Naive B cell (primary cell): ENCODE data around the gene ANXA10. TPM values are rescaled to one million over a fixed set of nuclear protein-coding genes. Genes with fewer than 3 reads are reported as not detected.
A peak's percentile ranks its signal among the peaks of the same experiment; 100 is the strongest.

Source experiments
- ATAC-seq, 2 donors: fragments of 150-1000 bp; cut with Tn5 transposase; 2 replicates each; pipeline ENCODE4 v1.10.0; 2021; ENCODE audit warnings: low read depth in 2 of 2, mild to moderate bottlenecking in 2 of 2, moderate library complexity in 2 of 2
- DNase-seq: peaks from one replicate; pipeline ENCODE4 v3.0.0; 2022
- H3K27ac Mint-ChIP-seq, 6 donors: one replicate each; pipeline ENCODE4 v1.8.0; 2020 to 2022; ENCODE audit warnings: mild to moderate bottlenecking in 6 of 6, mixed read lengths in 6 of 6, moderate library complexity in 5 of 6, inconsistent platforms in 2 of 6
- H3K27me3 Mint-ChIP-seq, 3 donors: one replicate each; pipeline ENCODE4 v1.8.0; 2021 to 2022; ENCODE audit warnings: mixed read lengths in 3 of 3, mild to moderate bottlenecking in 1 of 3
- H3K36me3 Mint-ChIP-seq, 2 donors: one replicate each; pipeline ENCODE4 v1.8.0; 2020 to 2022; ENCODE audit warnings: mixed read lengths in 2 of 2, inconsistent platforms in 1 of 2, mild to moderate bottlenecking in 1 of 2
- H3K4me1 Mint-ChIP-seq, 3 donors: one replicate each; pipeline ENCODE4 v1.8.0; 2020 to 2022; ENCODE audit warnings: mixed read lengths in 3 of 3, inconsistent platforms in 1 of 3, mild to moderate bottlenecking in 1 of 3, moderate library complexity in 1 of 3
- H3K4me3 Mint-ChIP-seq, 8 donors: one replicate each; pipeline ENCODE4 v1.8.0; 2020 to 2022; ENCODE audit warnings: mild to moderate bottlenecking in 8 of 8, mixed read lengths in 8 of 8, moderate library complexity in 8 of 8, inconsistent platforms in 2 of 8
- H3K9me3 Mint-ChIP-seq, 7 donors: one replicate each; pipeline ENCODE4 v1.8.0; 2020 to 2022; ENCODE audit warnings: mixed read lengths in 7 of 7, mild to moderate bottlenecking in 5 of 7, inconsistent platforms in 2 of 7, moderate library complexity in 1 of 7
- polyA plus RNA-seq, 6 donors: library from polyadenylated mRNA; unstranded; fragments of 300-500 nt; fragmentation: Illumina TruSeq; gene quantifications; one replicate each; pipeline ENCODE4 v1.2.3, GENCODE V29; 2021; ENCODE audit warnings: low read depth in 6 of 6

The ANXA10 gene
- polyA plus RNA-seq, 6 donors from 2014 or later, result not detected

GRCh38 chr4:168152837-168153500 is 60.6 kb downstream of the ANXA10 start:
- H3K27me3 Mint-ChIP-seq, result no peaks in the 10 kb centered on the region
- H3K36me3 Mint-ChIP-seq, result no peaks in the 10 kb centered on the region
- H3K27ac Mint-ChIP-seq, result peak overlapping the region in 1 of 6 donors; percentile 86
- H3K9me3 Mint-ChIP-seq, result no peaks in the 10 kb centered on the region
- peaks cover 0 to 5% (median 5%) of the 10 kb centered on the region in 3 donors for H3K4me1 Mint-ChIP-seq
- ATAC-seq (no peak), DNase-seq (no peak)
- peak overlapping the region in 5 of 8 donors; percentile 16 to 47 (median 37) for H3K4me3 Mint-ChIP-seq

DNA sequence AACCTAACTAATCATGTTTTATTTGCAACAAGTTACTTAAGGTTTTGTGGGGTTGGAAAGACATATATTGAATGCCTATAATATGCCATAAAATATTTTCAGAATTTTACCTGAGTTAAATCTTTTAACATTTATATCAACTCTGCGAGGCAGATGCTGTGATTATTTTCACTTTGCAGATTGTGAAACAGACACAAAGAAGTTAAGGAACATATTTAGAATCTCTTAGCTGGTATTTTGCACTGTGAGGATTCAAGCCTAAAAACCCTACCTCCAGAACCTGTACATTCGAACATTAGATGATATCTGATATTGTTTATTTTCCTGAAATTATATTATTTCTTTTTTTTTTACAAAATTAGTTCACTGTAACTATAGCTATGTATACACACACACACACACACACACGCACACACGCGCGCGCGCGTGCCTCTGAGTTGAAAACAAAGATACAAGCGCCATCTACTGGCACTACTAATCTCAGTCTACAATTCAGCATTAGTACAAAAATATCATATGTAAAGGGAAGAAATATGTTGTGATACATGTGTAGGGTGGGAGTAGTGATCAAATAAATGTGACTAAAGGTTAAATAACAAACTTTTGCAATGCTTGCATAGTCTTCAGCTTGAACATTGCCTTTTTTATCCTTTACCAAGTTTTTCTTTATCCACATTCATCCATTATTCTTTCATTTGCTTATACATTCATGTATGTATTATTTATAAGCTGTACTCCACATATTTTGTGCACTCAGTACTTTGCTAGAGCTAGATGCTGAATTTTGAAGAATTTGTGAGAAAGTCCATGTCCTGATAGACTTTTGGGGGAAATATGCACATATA is 61.5 kb downstream of the ANXA10 start:
- H3K9me3 Mint-ChIP-seq, result peaks cover 0 to 2% (median 0%) of the 10 kb centered on the region in 7 donors
- peaks cover 0 to 5% (median 5%) of the 10 kb centered on the region in 3 donors for H3K4me1 Mint-ChIP-seq

DNA sequence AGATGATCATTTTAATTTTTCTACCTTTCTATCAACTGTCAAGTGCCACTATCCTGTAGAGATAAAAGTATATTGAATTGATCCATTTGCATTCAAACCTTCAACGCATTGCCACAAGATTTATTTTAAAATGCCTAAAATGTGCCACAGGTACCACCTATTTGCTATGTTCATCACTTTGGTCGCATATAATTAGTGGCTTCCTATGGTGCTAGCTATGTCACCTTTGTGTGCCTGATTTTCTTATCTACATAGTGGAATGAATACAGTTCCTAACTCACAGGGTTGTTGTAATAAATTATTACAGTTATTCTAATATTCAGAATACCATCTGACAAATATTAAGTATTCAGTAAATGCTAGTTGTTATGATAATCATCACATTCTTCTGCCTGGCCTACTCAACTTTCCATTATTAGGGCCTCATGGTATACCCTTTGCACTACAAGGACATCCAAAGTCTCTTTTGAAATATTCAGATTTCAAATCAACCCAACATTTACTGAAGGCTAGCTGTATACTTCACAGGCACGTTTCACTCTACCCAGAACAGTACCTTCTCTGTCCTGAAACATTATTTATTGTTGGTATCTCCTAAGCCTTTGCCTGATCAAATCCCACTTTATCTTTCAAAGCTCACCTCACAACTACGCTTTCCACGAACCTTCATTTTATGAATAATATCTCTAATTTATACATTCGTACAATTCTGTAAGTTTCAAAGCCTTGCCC is 62.4 kb downstream of the ANXA10 start:
- Mint-ChIP-seq H3K27ac (no peak overlapping the region), H3K4me1 (peaks cover 0 to 5% (median 5%) of the 10 kb centered on the region in 3 donors), H3K4me3 (no peak overlapping the region), H3K9me3 (peaks cover 0 to 9% (median 2%) of the 10 kb centered on the region in 7 donors), H3K27me3 (no peaks in the 10 kb centered on the region), H3K36me3 (no peaks in the 10 kb centered on the region)
- no peak for DNase-seq
- no peak for ATAC-seq

More for the DNA sequence above, 61.5 kb downstream of the ANXA10 start:
- no peak overlapping the region for H3K27ac Mint-ChIP-seq
- ATAC-seq, result peak; percentile 53 to 67
- peak overlapping the region in 2 of 8 donors; percentile 16 to 41 for H3K4me3 Mint-ChIP-seq
- H3K27me3 Mint-ChIP-seq, result no peaks in the 10 kb centered on the region
- peak; percentile 24 for DNase-seq
- no peaks in the 10 kb centered on the region for H3K36me3 Mint-ChIP-seq

DNA sequence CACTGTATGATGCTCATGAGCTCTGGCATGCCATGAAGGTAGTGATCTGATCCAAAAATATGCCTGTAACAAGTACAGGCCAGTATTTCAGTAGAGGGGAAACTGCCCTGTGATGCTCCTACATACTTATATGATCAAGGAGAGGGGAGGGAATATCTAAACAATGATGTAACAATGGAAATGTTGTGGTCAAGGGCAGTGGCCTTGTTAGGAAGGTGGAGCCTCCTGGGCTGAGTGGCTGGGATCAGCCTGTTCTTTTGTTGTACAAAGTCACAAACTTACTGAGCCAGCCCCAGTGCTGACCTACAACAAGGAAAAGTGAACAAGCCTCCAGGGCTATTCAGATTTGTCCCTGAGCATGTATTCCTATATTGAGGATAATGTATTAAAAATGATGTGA is 70.3 kb downstream of the ANXA10 start:
- Mint-ChIP-seq H3K9me3 (peaks cover 0 to 29% (median 10%) of the 10 kb centered on the region in 7 donors), H3K4me3 (no peak overlapping the region), H3K4me1 (no peaks in the 10 kb centered on the region), H3K27me3 (peaks cover 0 to 17% (median 3%) of the 10 kb centered on the region in 3 donors), H3K36me3 (no peaks in the 10 kb centered on the region), H3K27ac (no peak overlapping the region)
- no peak for DNase-seq
- ATAC-seq, result no peak

DNA sequence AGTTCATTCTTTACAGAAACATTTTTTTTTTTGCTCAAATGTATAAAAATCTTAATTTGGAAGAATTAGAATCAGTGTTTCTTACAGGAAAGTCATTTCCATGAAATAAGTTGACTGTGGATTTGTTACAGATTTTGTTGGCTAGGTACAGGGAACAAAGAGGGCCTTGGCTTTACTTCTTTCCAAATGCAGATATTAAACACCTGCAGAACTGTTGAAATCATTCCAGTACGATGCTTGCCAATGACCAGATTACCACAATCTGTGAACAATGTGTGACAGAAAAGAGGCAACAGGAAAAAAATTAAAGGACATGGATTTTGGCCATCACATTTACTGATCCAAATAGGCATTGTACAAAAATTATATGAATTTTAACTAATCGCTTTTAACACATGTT is 70.8 kb downstream of the ANXA10 start:
- H3K36me3 Mint-ChIP-seq, result no peaks in the 10 kb centered on the region
- H3K4me3 Mint-ChIP-seq, result no peak overlapping the region
- DNase-seq, result no peak
- no peak overlapping the region for H3K27ac Mint-ChIP-seq
- peaks cover 0 to 29% (median 10%) of the 10 kb centered on the region in 7 donors for H3K9me3 Mint-ChIP-seq
- ATAC-seq, result no peak
- peaks cover 0 to 17% (median 3%) of the 10 kb centered on the region in 3 donors for H3K27me3 Mint-ChIP-seq
- no peaks in the 10 kb centered on the region for H3K4me1 Mint-ChIP-seq

GRCh38 chr4:168164045-168164444 is 71.7 kb downstream of the ANXA10 start:
- ATAC-seq (no peak), DNase-seq (no peak)
- no peak overlapping the region for H3K27ac Mint-ChIP-seq
- peaks cover 0 to 24% (median 9%) of the 10 kb centered on the region in 7 donors for H3K9me3 Mint-ChIP-seq
- peaks cover 0 to 17% (median 3%) of the 10 kb centered on the region in 3 donors for H3K27me3 Mint-ChIP-seq
- H3K4me3 Mint-ChIP-seq, result no peak overlapping the region
- H3K36me3 Mint-ChIP-seq, result no peaks in the 10 kb centered on the region
- H3K4me1 Mint-ChIP-seq, result no peaks in the 10 kb centered on the region

DNA sequence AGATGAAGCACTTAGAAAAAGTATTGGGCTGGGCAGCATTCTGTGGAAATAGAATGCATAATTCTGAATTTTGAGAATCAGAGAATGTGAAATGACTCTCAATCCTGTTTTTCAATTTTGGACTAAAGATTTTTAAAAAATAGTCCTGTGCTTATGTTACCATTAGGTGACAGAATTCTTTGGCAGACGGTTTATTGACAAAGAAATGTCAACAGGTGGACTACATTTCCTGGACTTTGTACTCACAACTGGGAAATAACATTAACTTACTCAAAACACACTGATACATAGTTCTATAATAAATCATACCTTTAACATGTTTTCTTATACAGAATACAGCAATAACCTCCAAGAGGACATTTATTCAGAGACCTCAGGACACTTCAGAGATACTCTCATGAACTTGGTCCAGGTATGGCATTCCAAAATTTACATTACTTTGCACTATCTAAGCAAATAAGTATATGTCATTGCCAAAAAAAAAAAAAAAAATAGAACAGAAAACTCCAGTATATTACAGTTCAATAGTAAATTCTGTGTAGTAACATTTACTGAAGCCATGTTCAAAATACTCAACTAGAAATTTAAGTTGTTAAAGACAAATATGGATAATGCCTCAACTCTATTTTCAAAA is 72.7 kb downstream of the ANXA10 start:
- Mint-ChIP-seq H3K27me3 (peaks cover 0 to 16% (median 3%) of the 10 kb centered on the region in 3 donors), H3K36me3 (no peaks in the 10 kb centered on the region), H3K27ac (no peak overlapping the region), H3K4me3 (no peak overlapping the region), H3K9me3 (peaks cover 0 to 18% (median 7%) of the 10 kb centered on the region in 7 donors), H3K4me1 (no peaks in the 10 kb centered on the region)
- DNase-seq, result no peak
- ATAC-seq, result no peak

- DNase-seq, result no peak
- H3K4me1 Mint-ChIP-seq, result no peaks in the 10 kb centered on the region
- H3K9me3 Mint-ChIP-seq, result no peaks in the 10 kb centered on the region
- H3K27ac Mint-ChIP-seq, result no peak overlapping the region
- ATAC-seq, result no peak
- H3K36me3 Mint-ChIP-seq, result no peaks in the 10 kb centered on the region
- peaks cover 0 to 3% (median 0%) of the 10 kb centered on the region in 3 donors for H3K27me3 Mint-ChIP-seq
- no peak overlapping the region for H3K4me3 Mint-ChIP-seq
These were observed 75.5 kb downstream of the ANXA10 start for GRCh38 chr4:168167714-168168284.

DNA sequence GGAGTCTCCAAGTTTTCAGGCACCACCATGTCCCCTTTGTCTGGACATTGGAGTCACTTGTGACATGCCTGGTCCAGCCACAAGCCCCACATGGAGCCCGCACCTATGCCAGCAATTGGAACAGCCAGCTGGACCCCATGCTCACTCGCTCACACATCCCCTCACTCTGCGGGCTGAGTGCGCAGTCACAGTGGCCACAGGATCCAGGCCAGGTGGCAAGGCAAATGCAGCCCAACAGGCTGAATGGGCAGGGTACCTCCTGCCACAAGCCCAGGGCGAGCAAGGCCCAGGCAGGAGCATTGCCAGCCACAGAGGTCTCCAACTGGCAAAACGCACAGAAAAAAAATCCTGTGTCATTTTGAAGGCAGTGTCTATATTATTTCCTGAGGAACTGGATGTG is 82.0 kb downstream of the ANXA10 start:
- no peaks in the 10 kb centered on the region for H3K36me3 Mint-ChIP-seq
- no peak overlapping the region for H3K27ac Mint-ChIP-seq
- H3K4me3 Mint-ChIP-seq, result no peak overlapping the region
- no peaks in the 10 kb centered on the region for H3K9me3 Mint-ChIP-seq
- H3K27me3 Mint-ChIP-seq, result no peaks in the 10 kb centered on the region
- DNase-seq (no peak), ATAC-seq (no peak)
- H3K4me1 Mint-ChIP-seq, result no peaks in the 10 kb centered on the region

GRCh38 chr4:168177546-168178149 is 85.3 kb downstream of the ANXA10 start:
- DNase-seq (no peak), ATAC-seq (no peak)
- H3K36me3 Mint-ChIP-seq, result no peaks in the 10 kb centered on the region
- H3K27me3 Mint-ChIP-seq, result no peaks in the 10 kb centered on the region
- H3K4me3 Mint-ChIP-seq, result no peak overlapping the region
- H3K9me3 Mint-ChIP-seq, result no peaks in the 10 kb centered on the region
- no peaks in the 10 kb centered on the region for H3K4me1 Mint-ChIP-seq
- peak overlapping the region in 1 of 6 donors; percentile 31 for H3K27ac Mint-ChIP-seq

DNA sequence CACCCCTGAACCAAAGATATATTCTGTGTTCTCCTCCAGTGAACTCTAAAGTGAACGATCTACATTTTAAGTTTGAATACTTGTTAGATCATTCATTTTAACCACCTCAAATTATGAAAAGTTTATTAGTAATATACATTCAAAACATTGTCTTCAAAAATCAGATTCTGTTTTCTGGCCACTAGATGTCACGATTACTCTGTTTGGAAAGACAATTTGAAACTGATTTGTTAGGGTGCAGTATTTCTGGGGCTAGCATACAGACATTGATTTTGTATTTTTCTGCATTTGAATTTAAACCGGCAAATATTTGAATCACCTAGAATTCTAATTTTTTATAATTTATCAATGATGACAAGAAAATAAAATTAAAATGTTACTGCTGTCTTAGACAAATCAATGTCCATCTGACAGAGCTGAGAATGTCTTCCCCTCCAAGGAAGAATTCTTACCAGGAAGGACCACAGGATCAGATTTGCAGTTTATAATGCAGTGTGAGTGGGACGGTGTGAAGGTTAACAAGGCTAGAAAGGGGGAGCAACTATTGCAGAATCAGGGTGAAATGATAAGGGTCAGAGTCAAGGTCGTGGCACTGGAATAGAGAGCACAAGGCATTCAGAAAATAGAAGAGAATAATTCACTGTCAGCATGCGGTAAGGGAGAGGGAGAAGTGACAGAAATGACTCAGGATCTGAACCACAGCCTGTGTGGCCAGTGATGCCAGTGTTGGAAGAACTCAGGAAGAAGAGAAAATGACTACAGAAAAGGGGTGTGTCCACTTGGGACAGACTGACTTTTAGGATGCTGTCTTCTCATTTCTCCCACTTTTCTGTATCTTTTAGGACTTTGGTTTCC is 91.6 kb downstream of the ANXA10 start:
- Mint-ChIP-seq H3K4me3 (no peak overlapping the region), H3K9me3 (peaks cover 0 to 4% (median 1%) of the 10 kb centered on the region in 7 donors), H3K4me1 (no peaks in the 10 kb centered on the region), H3K27ac (peak overlapping the region in 1 of 6 donors; percentile 12), H3K36me3 (peaks cover 0 to 5% of the 10 kb centered on the region in 2 donors), H3K27me3 (no peaks in the 10 kb centered on the region)
- DNase-seq (no peak), ATAC-seq (no peak)

- DNase-seq, result no peak
- peak overlapping the region in 1 of 6 donors; percentile 22 for H3K27ac Mint-ChIP-seq
- no peak overlapping the region for H3K4me3 Mint-ChIP-seq
- no peak for ATAC-seq
- peaks cover 0 to 6% (median 2%) of the 10 kb centered on the region in 7 donors for H3K9me3 Mint-ChIP-seq
- no peaks in the 10 kb centered on the region for H3K4me1 Mint-ChIP-seq
- no peaks in the 10 kb centered on the region for H3K27me3 Mint-ChIP-seq
- peaks cover 0 to 8% of the 10 kb centered on the region in 2 donors for H3K36me3 Mint-ChIP-seq
These were observed 96.4 kb downstream of the ANXA10 start for GRCh38 chr4:168188754-168189153.
